HepG2 (cell line): ENCODE results near the gene HAUS2. TPM values are rescaled to one million over a fixed set of nuclear protein-coding genes. Genes with fewer than 3 reads are reported as not detected.

ENCODE experiments used
- ATAC-seq: fragments of 200-7000 bp; cut with Tn5 transposase; 3 replicates; pipeline ENCODE4 v1.9.1; 2020; ENCODE audit warnings: mild to moderate bottlenecking, moderate library complexity
- BruUV-seq: library from RNA; stranded (reverse); fragments of 400-500 nt; replicated peaks from 2 replicates; lab custom pipeline; 2021; lab: Mats Ljungman, UMichigan
- CTCF ChIA-PET: fragments of 300-600 bp; formaldehyde crosslinking; extraction: SDS; loops from one replicate; lab custom pipeline; 2021; ENCODE audit warnings: low total read pairs, inconsistent platforms, low intra/inter-chr PET ratio; lab: Yijun Ruan, JAX
- POLR2A ChIA-PET: fragments of 350-600 bp; sonication (Branson Sonifier 250); formaldehyde crosslinking; loops from one replicate; lab custom pipeline; 2020; ENCODE audit warnings: antibody characterized with exemption, inconsistent platforms; lab: Yijun Ruan, JAX
- DNase-seq: peaks from one replicate; pipeline ENCODE4 v3.0.0-alpha.2; 2015; ENCODE audit warnings: low spot score
- FAIRE-seq: peaks from 3 replicates; lab custom pipeline; 2011; peaks lifted over from hg19 to GRCh38; lab: Jason Lieb, UNC
- H2AFZ ChIP-seq: one replicate; pipeline ENCODE4 v1.6.1; 2011; ENCODE audit warnings: low read length, inconsistent platforms
- H3K27ac ChIP-seq: fragments of 300-600 bp; 3 replicates; pipeline ENCODE4 v1.8.0; 2011; ENCODE audit warnings: mixed run types, mild to moderate bottlenecking, mixed read lengths, low read length, inconsistent platforms; ENCODE audit not compliant: insufficient read depth; ENCODE audit errors: extremely low read length
- H3K27me3 ChIP-seq, 2 experiments: fragments of 200-600 bp in 1 of 2; 2 replicates in 1 of 2; 3 replicates in 1 of 2; pipeline versions ENCODE4 v1.6.0 to v1.8.0; 2011; ENCODE audit warnings: low read length in 2 of 2, mild to moderate bottlenecking in 2 of 2, moderate library complexity in 2 of 2, inconsistent platforms in 1 of 2; ENCODE audit not compliant: insufficient read depth in 2 of 2, control insufficient read depth in 1 of 2
- H3K36me3 ChIP-seq, 2 experiments: fragments of 200-600 bp in 1 of 2; replicated peaks in 1 of 2; 2 replicates in 1 of 2; 3 replicates in 1 of 2; pipeline versions ENCODE4 v1.5.1 to v1.8.0; 2011; ENCODE audit warnings: low read length in 2 of 2, inconsistent platforms in 1 of 2; ENCODE audit not compliant: insufficient read depth in 2 of 2, control insufficient read depth in 1 of 2
- H3K4me1 ChIP-seq: 2 replicates; pipeline ENCODE4 v1.5.1; 2012; ENCODE audit warnings: low read length, inconsistent platforms; ENCODE audit not compliant: insufficient read depth
- H3K4me2 ChIP-seq: 2 replicates; pipeline ENCODE4 v1.6.0; 2011; ENCODE audit warnings: low read depth, low read length, inconsistent platforms
- H3K4me3 ChIP-seq, 3 experiments: fragments of 200-600 bp in 1 of 3; sonication (generic), shearing (Covaris generic) in 1 of 3; replicated peaks in 1 of 3; 2 replicates each; pipeline ENCODE4 v1.5.1; 2011 to 2016; ENCODE audit warnings: low read length in 3 of 3, inconsistent platforms in 2 of 3, low read depth in 2 of 3, mild to moderate bottlenecking in 2 of 3, control low read depth in 1 of 3, mixed read lengths in 1 of 3; ENCODE audit not compliant: insufficient read depth in 1 of 3
- H3K79me2 ChIP-seq: one replicate; pipeline ENCODE4 v1.6.1; 2011; ENCODE audit warnings: low read length, inconsistent platforms; ENCODE audit not compliant: insufficient read depth
- H3K9ac ChIP-seq: 2 replicates; pipeline ENCODE4 v1.6.0; 2011; ENCODE audit warnings: mild to moderate bottlenecking, low read depth, low read length, inconsistent platforms; ENCODE audit not compliant: insufficient read depth
- H3K9me3 ChIP-seq: 2 replicates; pipeline ENCODE4 v1.5.1; 2012; ENCODE audit warnings: mild to moderate bottlenecking, low read length
- H4K20me1 ChIP-seq: 2 replicates; pipeline ENCODE4 v1.6.0; 2011; ENCODE audit warnings: inconsistent platforms, mild to moderate bottlenecking, low read length, moderate library complexity; ENCODE audit not compliant: insufficient read depth
- BCL3 ChIP-seq: sonication (generic); formaldehyde crosslinking; IDR thresholded peaks from 2 replicates; pipeline ENCODE4 v1.5.1; 2020; ENCODE audit warnings: mild to moderate bottlenecking, missing genetic modification reagents, moderate library complexity
- CENPBD1 ChIP-seq: sonication (generic); formaldehyde crosslinking; IDR thresholded peaks from 2 replicates; pipeline ENCODE4 v1.8.0; 2022; ENCODE audit warnings: missing genetic modification reagents, low read depth, mild to moderate bottlenecking, borderline replicate concordance
- ZNF121 ChIP-seq: sonication (generic); formaldehyde crosslinking; IDR thresholded peaks from 2 replicates; pipeline ENCODE4 v1.5.0; 2020; ENCODE audit warnings: mild to moderate bottlenecking, missing genetic modification reagents
- ZNF484 ChIP-seq: sonication (generic); formaldehyde crosslinking; IDR thresholded peaks from 2 replicates; pipeline ENCODE4 v1.5.1; 2020; ENCODE audit warnings: mild to moderate bottlenecking, low read depth, missing genetic modification reagents, borderline replicate concordance
- WGBS: methylation state at CpG from one replicate; pipeline ENCODE4 v1.1.6; 2017; ENCODE audit warnings: low lambda C conversion rate; 5-methylcytosine and 5-hydroxymethylcytosine counted together
- in situ Hi-C: cut with HindIII; loops from 2 replicates; pipeline ENCODE4 v1.10.0; 2017; ENCODE audit warnings: low pct_unique_long_range_greater_than_20kb; ENCODE audit not compliant: extremely low pct_ligation_motif_present
- intact Hi-C: fragments of 100-400 bp; cut with micrococcal nuclease; formaldehyde crosslinking; loops from one replicate; pipeline ENCODE4 v1.10.0; 2022; ENCODE audit not compliant: unreplicated experiment
- polyA plus RNA-seq, 8 experiments: library from polyadenylated mRNA; depleted of rRNA in 3 of 8; stranded (reverse) in 7 of 8; unstranded in 1 of 8; fragments of >200 nt; fragmentation: Illumina TruSeq in 4 of 8; extraction: Trizol in 4 of 8; gene quantifications; 2 replicates each; pipeline versions ENCODE4 v1.2.1 to v1.2.3, GENCODE V29; 2011 to 2016; ENCODE audit warnings: low read depth in 4 of 8, missing spikeins in 1 of 8, mixed read lengths in 1 of 8; ENCODE audit not compliant: insufficient read depth in 1 of 8
- total RNA-seq, 5 experiments: library from RNA; depleted of rRNA; stranded (reverse); fragments of >200 nt; fragmentation: Illumina TruSeq; extraction: Trizol; gene quantifications; 2 replicates each; pipeline ENCODE4 v1.2.3, GENCODE V29; 2016; ENCODE audit warnings: low read depth in 1 of 5

Gene HAUS2
- total and polyA plus RNA-seq, 2 of the 13 experiments (the other 11 are each of a cell fraction or from before 2014, with no cell fraction given), result 11.6 to 32.9 TPM

GRCh38 chr15:42591238-42591934 lies 42.7 kb downstream of the HAUS2 start (continued):
- TF ChIP-seq CENPBD1 (CRISPR knock-in tag), result no peak

- FAIRE-seq, result no peak
- POLR2A ChIA-PET, result no interaction called here
Measured at GRCh38 chr15:42592716-42593115, 44.1 kb downstream of the HAUS2 start.

More at GRCh38 chr15:42592716-42593115, 44.1 kb downstream of the HAUS2 start:
- TF ChIP-seq BCL3 (CRISPR knock-in tag) (no peak), ZNF121 (CRISPR knock-in tag) (no peak), ZNF484 (CRISPR knock-in tag) (no peak)
- H3K4me1 ChIP-seq, result peaks cover 27% of the 10 kb centered on the region
- DNase-seq, result no peak
- no peak overlapping the region for H3K4me3 ChIP-seq
- intact Hi-C loops (loop anchor here (5.0 kb wide), 1 partner anchor 60 kb away; no protein-coding TSS in a partner anchor), in situ Hi-C loops (no loop called here)
- no peaks in the 10 kb centered on the region for H4K20me1 ChIP-seq
- no peak for ATAC-seq
- no peak overlapping the region for H3K4me2 ChIP-seq
- H3K9me3 ChIP-seq, result no peaks in the 10 kb centered on the region
- no peaks in the 10 kb centered on the region for H3K27me3 ChIP-seq
- no peaks in the 10 kb centered on the region for H3K36me3 ChIP-seq
- CTCF ChIA-PET, result no interaction called here
- 99% methylated on average over 3 of the region's 3 CpGs for WGBS
- BruUV-seq, result no TSS peak
- H3K9ac ChIP-seq, result no peak overlapping the region
- no peaks in the 10 kb centered on the region for H3K79me2 ChIP-seq
- H2AFZ ChIP-seq, result no peak overlapping the region
- H3K27ac ChIP-seq, result no peak overlapping the region
